ENCODE results near the gene ADAM12. TPM values are rescaled to one million over a fixed set of nuclear protein-coding genes. Genes with fewer than 3 reads are reported as not detected.

Gene ADAM12
- polyA plus RNA-seq, 1 of the 3 experiments (the other 2 are of a cell fraction), result 25.0 TPM

GRCh38 chr10:125980521-125981035, 407.7 kb downstream of the ADAM12 start:
- Histone ChIP-seq H3K79me2 (ENCODE audit: insufficient read depth) (no peaks in the 10 kb centered on the region), H3K4me1 (ENCODE audit: control insufficient read depth in 1 of 2, insufficient read depth in 2 of 2, low read depth in 1 of 2, low read length in 1 of 2) (peaks cover 0 to 7% of the 10 kb centered on the region in 2 experiments; a peak in 3 of 4 replicates), H3K9me2 (no peaks in the 10 kb centered on the region), H2AFZ (ENCODE audit: low read depth) (no peak overlapping the region), H3K36me3 (replicated peaks in 1 of 2; ENCODE audit: control insufficient read depth in 1 of 2, insufficient read depth in 2 of 2, low read length in 1 of 2) (no peaks in the 10 kb centered on the region), H3K27me3 (ENCODE audit: insufficient read depth) (no peaks in the 10 kb centered on the region), H3K27ac (ENCODE audit: low read depth in 2 of 2, low read length in 1 of 2) (no peak overlapping the region), H3K9ac (no peak overlapping the region), H3K9me3 (no peaks in the 10 kb centered on the region), H3K4me3 (ENCODE audit: low read depth in 2 of 2, low read length in 1 of 2) (no peak overlapping the region), H3K4me2 (no peak overlapping the region), H4K20me1 (ENCODE audit: insufficient read depth) (no peaks in the 10 kb centered on the region), H3F3A (replicated peaks; ENCODE audit: insufficient read depth) (no peaks in the 10 kb centered on the region)
- DNase-seq, result no peak
- WGBS (ENCODE audit: low lambda C conversion rate), result 78% methylated on average over 6 of the region's 6 CpGs
- CTCF ChIA-PET, result interaction anchor here (0.8 to 3.2 kb wide), 8 partner anchors 10 to 532 kb away, joined by 3 to 19 read pairs (median 3); partner anchors contain the start of gene ADAM12
- TF ChIP-seq, protein P1, sequence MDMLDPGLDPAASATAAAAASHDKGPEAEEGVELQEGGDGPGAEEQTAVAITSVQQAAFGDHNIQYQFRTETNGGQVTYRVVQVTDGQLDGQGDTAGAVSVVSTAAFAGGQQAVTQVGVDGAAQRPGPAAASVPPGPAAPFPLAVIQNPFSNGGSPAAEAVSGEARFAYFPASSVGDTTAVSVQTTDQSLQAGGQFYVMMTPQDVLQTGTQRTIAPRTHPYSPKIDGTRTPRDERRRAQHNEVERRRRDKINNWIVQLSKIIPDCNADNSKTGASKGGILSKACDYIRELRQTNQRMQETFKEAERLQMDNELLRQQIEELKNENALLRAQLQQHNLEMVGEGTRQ (IDR thresholded peaks at IDR 0.05; ENCODE audit: borderline replicate concordance, low read depth, low read length), result no peak
- TF ChIP-seq NRF1 (IDR thresholded peaks at IDR 0.05; ENCODE audit: low read depth, low read length), result no peak
- TF ChIP-seq, protein P2, sequence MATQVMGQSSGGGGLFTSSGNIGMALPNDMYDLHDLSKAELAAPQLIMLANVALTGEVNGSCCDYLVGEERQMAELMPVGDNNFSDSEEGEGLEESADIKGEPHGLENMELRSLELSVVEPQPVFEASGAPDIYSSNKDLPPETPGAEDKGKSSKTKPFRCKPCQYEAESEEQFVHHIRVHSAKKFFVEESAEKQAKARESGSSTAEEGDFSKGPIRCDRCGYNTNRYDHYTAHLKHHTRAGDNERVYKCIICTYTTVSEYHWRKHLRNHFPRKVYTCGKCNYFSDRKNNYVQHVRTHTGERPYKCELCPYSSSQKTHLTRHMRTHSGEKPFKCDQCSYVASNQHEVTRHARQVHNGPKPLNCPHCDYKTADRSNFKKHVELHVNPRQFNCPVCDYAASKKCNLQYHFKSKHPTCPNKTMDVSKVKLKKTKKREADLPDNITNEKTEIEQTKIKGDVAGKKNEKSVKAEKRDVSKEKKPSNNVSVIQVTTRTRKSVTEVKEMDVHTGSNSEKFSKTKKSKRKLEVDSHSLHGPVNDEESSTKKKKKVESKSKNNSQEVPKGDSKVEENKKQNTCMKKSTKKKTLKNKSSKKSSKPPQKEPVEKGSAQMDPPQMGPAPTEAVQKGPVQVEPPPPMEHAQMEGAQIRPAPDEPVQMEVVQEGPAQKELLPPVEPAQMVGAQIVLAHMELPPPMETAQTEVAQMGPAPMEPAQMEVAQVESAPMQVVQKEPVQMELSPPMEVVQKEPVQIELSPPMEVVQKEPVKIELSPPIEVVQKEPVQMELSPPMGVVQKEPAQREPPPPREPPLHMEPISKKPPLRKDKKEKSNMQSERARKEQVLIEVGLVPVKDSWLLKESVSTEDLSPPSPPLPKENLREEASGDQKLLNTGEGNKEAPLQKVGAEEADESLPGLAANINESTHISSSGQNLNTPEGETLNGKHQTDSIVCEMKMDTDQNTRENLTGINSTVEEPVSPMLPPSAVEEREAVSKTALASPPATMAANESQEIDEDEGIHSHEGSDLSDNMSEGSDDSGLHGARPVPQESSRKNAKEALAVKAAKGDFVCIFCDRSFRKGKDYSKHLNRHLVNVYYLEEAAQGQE (IDR thresholded peaks at IDR 0.05; ENCODE audit: low read depth, low read length), result no peak
- TF ChIP-seq RXRA (IDR thresholded peaks at IDR 0.05; ENCODE audit: borderline replicate concordance, low read depth), result no peak
- TF ChIP-seq ZBTB33 (IDR thresholded peaks at IDR 0.05; ENCODE audit: borderline replicate concordance, low read depth), result no peak
- TF ChIP-seq TEAD4 (IDR thresholded peaks at IDR 0.05; ENCODE audit: borderline replicate concordance, insufficient read depth), result no peak
- no peak for TF ChIP-seq YY1 (IDR thresholded peaks at IDR 0.05; ENCODE audit: low read depth)
- TF ChIP-seq CTCF (IDR thresholded peaks at IDR 0.05), result no peak
- no peak for TF ChIP-seq GATA2 (CRISPR knock-in tag; IDR thresholded peaks at IDR 0.05)
- TF ChIP-seq, protein P3, sequence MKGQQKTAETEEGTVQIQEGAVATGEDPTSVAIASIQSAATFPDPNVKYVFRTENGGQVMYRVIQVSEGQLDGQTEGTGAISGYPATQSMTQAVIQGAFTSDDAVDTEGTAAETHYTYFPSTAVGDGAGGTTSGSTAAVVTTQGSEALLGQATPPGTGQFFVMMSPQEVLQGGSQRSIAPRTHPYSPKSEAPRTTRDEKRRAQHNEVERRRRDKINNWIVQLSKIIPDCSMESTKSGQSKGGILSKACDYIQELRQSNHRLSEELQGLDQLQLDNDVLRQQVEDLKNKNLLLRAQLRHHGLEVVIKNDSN (IDR thresholded peaks at IDR 0.05; ENCODE audit: borderline replicate concordance, low read depth), result no peak
- TF ChIP-seq FOXJ3 (CRISPR knock-in tag; IDR thresholded peaks at IDR 0.05), result no peak
- no peak for TF ChIP-seq CHD2 (IDR thresholded peaks at IDR 0.05; ENCODE audit: low read length, partially characterized antibody)
- no peak for TF ChIP-seq MXI1 (IDR thresholded peaks at IDR 0.05; ENCODE audit: low read depth, low read length)
- no peak for TF ChIP-seq ELF1 (IDR thresholded peaks at IDR 0.05)
- no peak for TF ChIP-seq RCOR1 (IDR thresholded peaks at IDR 0.05; ENCODE audit: low read length)
- TF ChIP-seq POLR2AphosphoS5 (IDR thresholded peaks at IDR 0.05; ENCODE audit: low read depth, low read length), result no peak
- TF ChIP-seq IRF3 (IDR thresholded peaks at IDR 0.05; ENCODE audit: low read depth, low read length), result no peak
- POLR2A ChIA-PET, result no interaction called here

Data from SK-N-SH (cell line).